HG02759 (cell line): ENCODE measurements around the gene NSD1.

ENCODE experiments used
- ATAC-seq: cut with Tn5 transposase; IDR thresholded peaks from one replicate; pipeline ENCODE4 v1.9.1; 2021; ENCODE audit warnings: mild to moderate bottlenecking, moderate library complexity; ENCODE audit not compliant: unreplicated experiment

The NSD1 gene

GRCh38 chr5:177343777-177344176, 210.2 kb downstream of the NSD1 start:
- ATAC-seq = no peak

- ATAC-seq = no peak
Observed at GRCh38 chr5:177344891-177345290, 211.3 kb downstream of the NSD1 start.

- ATAC-seq = no peak
Observed at GRCh38 chr5:177346820-177347219, 213.2 kb downstream of the NSD1 start.

GRCh38 chr5:177347699-177348098, 214.1 kb downstream of the NSD1 start:
- ATAC-seq = no peak

- no peak for ATAC-seq
Observed at GRCh38 chr5:177349362-177349647, 215.7 kb downstream of the NSD1 start.

- ATAC-seq = no peak
Observed at GRCh38 chr5:177349762-177350161, 216.2 kb downstream of the NSD1 start.
